Breast epithelium (tissue), 4 donors: ENCODE results near the gene DHRS11. TPM values are rescaled to one million over a fixed set of nuclear protein-coding genes. Genes with fewer than 3 reads are reported as not detected.

Source experiments
- DNase-seq, 2 donors: peaks; one replicate each; pipeline ENCODE4 v3.0.0-alpha.2; 2019; ENCODE audit warnings: low spot score in 2 of 2
- H3K27ac ChIP-seq, 2 donors: fragments of 200-600 bp; sonication (generic) in 1 of 2; one replicate each; pipeline ENCODE4 v1.5.1; 2016 to 2019; ENCODE audit warnings: mild to moderate bottlenecking in 1 of 2
- H3K27me3 ChIP-seq, 2 donors: fragments of 200-600 bp; sonication (generic) in 1 of 2; one replicate each; pipeline versions ENCODE4 v1.5.1 to v1.6.0; 2017 to 2019; ENCODE audit warnings: control low read depth in 1 of 2, mild to moderate bottlenecking in 1 of 2
- H3K36me3 ChIP-seq: fragments of 200-600 bp; one replicate; pipeline ENCODE4 v1.5.1; 2019
- H3K4me1 ChIP-seq, 2 donors: fragments of 200-600 bp; sonication (generic); one replicate each; pipeline ENCODE4 v1.5.1; 2016 to 2019; ENCODE audit warnings: control low read depth in 1 of 2
- H3K4me3 ChIP-seq, 3 donors: fragments of 200-600 bp; sonication (generic); 1 replicate in 2 of 3; 2 replicates in 1 of 3; pipeline ENCODE4 v1.5.1; 2016 to 2019; ENCODE audit warnings: mild to moderate bottlenecking in 3 of 3, moderate library complexity in 2 of 3
- H3K9me3 ChIP-seq, 2 donors: fragments of 200-600 bp; sonication (generic) in 1 of 2; one replicate each; pipeline ENCODE4 v1.5.1; 2016 to 2019; ENCODE audit warnings: control low read depth in 1 of 2
- POLR2A ChIP-seq: fragments of 450-650 bp; IDR thresholded peaks from one replicate; pipeline ENCODE4 v1.6.1; 2016; ENCODE audit warnings: antibody characterized with exemption, mild to moderate bottlenecking, moderate library complexity
- POLR2AphosphoS5 ChIP-seq, 3 donors: sonication (generic); formaldehyde crosslinking; IDR thresholded peaks; one replicate each; pipeline ENCODE4 v1.6.1; 2017; ENCODE audit warnings: antibody characterized with exemption in 3 of 3
- intact Hi-C: fragments of 100-400 bp; cut with DNase I; formaldehyde crosslinking; loops from one replicate; pipeline ENCODE4 v1.15.1; 2023; ENCODE audit warnings: low total_unique reads
- total RNA-seq, 3 donors: library from RNA; depleted of rRNA; stranded (reverse); fragments of >200 nt; gene quantifications; one replicate each; pipeline ENCODE4 v1.1.0, GENCODE V29; 2016
- TF ChIP-seq, protein P1 (sequence below), 3 donors: fragments of 450-650 bp; IDR thresholded peaks; one replicate each; pipeline ENCODE4 v1.5.1; 2016 to 2017; ENCODE audit warnings: antibody characterized with exemption in 3 of 3, mild to moderate bottlenecking in 3 of 3, moderate library complexity in 3 of 3

Gene DHRS11, protein sequence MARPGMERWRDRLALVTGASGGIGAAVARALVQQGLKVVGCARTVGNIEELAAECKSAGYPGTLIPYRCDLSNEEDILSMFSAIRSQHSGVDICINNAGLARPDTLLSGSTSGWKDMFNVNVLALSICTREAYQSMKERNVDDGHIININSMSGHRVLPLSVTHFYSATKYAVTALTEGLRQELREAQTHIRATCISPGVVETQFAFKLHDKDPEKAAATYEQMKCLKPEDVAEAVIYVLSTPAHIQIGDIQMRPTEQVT
- total RNA-seq = 10 to 100 TPM; 11.4 to 14.1 (median 11.5) TPM

DNA sequence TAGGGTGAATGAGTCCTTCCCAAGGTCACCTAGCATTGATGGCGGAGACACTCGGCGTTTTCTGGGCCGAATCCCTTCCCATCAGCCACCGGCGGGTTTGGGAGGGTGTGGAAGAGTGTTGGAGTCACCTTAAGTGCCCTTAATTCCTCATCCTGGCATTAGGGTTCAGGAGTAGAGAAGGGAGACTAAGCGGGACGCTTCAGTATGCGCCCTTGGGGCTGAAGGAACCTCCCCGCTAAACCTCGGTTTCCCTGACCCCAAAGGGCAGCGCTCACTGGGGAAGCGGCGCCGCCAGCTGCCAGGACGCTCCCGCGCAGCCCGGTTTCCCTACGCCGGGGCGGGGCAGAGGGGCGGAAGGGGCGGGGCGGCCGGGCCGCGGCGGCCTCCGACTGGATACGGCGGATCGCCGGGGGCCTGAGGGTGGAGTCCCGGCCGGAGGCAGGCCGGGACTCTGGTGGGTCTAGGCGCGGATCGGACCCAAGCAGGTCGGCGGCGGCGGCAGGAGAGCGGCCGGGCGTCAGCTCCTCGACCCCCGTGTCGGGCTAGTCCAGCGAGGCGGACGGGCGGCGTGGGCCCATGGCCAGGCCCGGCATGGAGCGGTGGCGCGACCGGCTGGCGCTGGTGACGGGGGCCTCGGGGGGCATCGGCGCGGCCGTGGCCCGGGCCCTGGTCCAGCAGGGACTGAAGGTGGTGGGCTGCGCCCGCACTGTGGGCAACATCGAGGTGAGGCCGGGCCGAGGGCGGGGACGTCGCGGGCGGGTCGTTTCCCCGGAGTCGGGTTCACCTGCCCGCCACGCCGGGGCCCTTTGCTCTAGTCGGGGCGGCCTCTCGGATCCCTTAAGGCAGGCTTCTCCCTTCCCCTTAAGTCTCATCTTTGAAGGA is at the start of gene DHRS11:
TSS of gene DHRS11 (plus strand) at position 446 of the 882 bp plus-strand sequence. CDS start at position 577, 131 bp downstream.
- intact Hi-C loops = no loop called here
- peak; percentile 66 to 70 for DNase-seq
- no peaks in the 10 kb centered on the region for H3K27me3 ChIP-seq
- peaks cover 5% of the 10 kb centered on the region for H3K36me3 ChIP-seq
- H3K4me1 ChIP-seq = peaks cover 3 to 6% of the 10 kb centered on the region in 2 donors
- TF ChIP-seq POLR2A (no peak), POLR2AphosphoS5 (IDR thresholded peaks at IDR 0.05) (no peak)
- TF ChIP-seq, protein P1, sequence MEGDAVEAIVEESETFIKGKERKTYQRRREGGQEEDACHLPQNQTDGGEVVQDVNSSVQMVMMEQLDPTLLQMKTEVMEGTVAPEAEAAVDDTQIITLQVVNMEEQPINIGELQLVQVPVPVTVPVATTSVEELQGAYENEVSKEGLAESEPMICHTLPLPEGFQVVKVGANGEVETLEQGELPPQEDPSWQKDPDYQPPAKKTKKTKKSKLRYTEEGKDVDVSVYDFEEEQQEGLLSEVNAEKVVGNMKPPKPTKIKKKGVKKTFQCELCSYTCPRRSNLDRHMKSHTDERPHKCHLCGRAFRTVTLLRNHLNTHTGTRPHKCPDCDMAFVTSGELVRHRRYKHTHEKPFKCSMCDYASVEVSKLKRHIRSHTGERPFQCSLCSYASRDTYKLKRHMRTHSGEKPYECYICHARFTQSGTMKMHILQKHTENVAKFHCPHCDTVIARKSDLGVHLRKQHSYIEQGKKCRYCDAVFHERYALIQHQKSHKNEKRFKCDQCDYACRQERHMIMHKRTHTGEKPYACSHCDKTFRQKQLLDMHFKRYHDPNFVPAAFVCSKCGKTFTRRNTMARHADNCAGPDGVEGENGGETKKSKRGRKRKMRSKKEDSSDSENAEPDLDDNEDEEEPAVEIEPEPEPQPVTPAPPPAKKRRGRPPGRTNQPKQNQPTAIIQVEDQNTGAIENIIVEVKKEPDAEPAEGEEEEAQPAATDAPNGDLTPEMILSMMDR (IDR thresholded peaks at IDR 0.05) = no peak
- H3K4me3 ChIP-seq = peak within 1 kb of the TSS; percentile 76 to 97 (median 93)
- H3K9me3 ChIP-seq = no peaks in the 10 kb centered on the region
- peak within 1 kb of the TSS; percentile 74 to 78 for H3K27ac ChIP-seq

DNA sequence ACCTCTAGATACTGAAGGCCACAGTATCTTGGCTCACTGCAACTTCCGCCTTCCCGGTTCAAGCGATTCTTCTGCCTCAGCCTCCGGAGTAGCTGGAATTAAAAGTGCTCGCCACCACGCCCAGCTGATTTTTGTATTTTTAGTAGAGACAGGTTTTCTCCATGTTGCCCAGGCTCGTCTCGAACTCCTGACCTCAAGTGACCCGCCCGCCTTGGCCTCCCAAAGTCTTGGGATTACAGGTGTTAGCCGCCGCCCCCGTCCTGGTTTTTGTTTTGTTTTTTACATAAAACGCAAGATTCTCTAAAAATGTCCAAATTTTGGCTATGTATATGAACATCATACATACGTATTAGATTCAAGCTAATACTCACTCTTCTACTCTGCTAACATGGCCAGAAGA is 48.9 kb upstream of the DHRS11 start:
- H3K4me1 ChIP-seq = peaks cover 3 to 26% of the 10 kb centered on the region in 2 donors
- H3K4me3 ChIP-seq = no peak overlapping the region
- DNase-seq = no peak
- H3K27me3 ChIP-seq = no peaks in the 10 kb centered on the region
- intact Hi-C loops = no loop called here
- H3K36me3 ChIP-seq = no peaks in the 10 kb centered on the region
- TF ChIP-seq POLR2AphosphoS5 (IDR thresholded peaks at IDR 0.05) = no peak
- TF ChIP-seq, protein P1 (IDR thresholded peaks at IDR 0.05) = no peak
- TF ChIP-seq POLR2A = no peak
- H3K9me3 ChIP-seq = no peaks in the 10 kb centered on the region
- H3K27ac ChIP-seq = no peak overlapping the region

DNA sequence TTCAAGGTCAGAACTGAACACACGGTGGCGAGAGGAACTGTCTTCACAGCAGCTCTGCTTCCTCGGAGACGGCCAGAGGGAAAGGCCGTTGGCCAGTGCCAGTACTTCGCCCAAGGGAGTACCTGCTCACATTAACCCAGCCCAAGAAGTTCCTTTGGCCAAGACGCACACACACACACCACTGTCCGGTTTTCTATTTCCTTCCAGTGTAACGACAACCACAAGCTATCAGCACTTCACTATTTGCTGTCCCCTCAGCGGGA is 47.7 kb upstream of the DHRS11 start:
- intact Hi-C loops = no loop called here
- H3K27ac ChIP-seq = peak overlapping the region; percentile 100
- H3K27me3 ChIP-seq = no peaks in the 10 kb centered on the region
- H3K36me3 ChIP-seq = no peaks in the 10 kb centered on the region
- H3K4me1 ChIP-seq = peaks cover 3 to 30% of the 10 kb centered on the region in 2 donors
- no peak for DNase-seq
- H3K9me3 ChIP-seq = no peaks in the 10 kb centered on the region
- peak overlapping the region; percentile 92 to 99 (median 95) for H3K4me3 ChIP-seq
- TF ChIP-seq POLR2AphosphoS5 (IDR thresholded peaks at IDR 0.05) (no peak), POLR2A (no peak)
- TF ChIP-seq, protein P1 (IDR thresholded peaks at IDR 0.05) = no peak

DNA sequence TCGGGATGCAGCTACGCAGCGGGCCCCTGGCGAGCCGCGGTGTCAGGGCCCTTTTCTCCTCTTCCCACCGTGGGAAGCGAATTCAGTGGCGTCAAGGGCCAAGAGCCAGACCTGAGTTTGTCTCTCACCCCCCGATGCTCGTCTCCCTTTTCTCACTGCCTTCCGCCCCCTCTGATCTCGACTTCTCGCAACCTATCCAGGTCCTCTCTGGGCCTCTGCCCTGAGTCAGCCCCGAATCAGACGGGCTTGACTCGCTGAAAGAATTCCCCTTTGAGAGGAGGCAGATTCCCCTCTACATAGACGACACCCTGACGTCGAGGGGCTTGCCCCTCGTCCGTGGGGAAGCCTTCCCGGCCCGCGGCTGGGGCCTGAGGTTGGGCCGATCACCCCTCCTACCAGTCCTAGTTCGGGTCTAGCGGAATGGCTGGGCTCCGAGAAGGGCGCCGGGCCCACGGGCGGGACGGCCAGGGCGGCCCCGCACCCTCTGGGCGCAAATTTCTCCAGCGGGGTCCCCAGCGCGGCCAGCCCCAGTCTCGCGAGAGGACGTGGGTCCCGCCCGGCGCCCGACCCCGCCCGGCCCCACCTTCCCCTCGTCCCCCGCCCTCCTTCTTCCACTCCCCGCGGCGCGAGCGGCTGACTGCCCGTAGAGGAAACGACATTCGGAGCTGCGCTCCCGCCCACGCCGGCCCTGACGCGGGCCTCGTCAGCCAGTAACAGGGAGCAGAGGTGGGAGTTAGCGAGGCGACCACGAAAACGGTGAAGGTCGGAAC is 47.2 kb upstream of the DHRS11 start, which contains the start of gene GGNBP2:
TSS of gene GGNBP2 (plus strand) at position 613 of the 770 bp plus-strand sequence. CDS start 806 bp downstream, outside the sequence.
- H3K27me3 ChIP-seq = no peaks in the 10 kb centered on the region
- no peaks in the 10 kb centered on the region for H3K9me3 ChIP-seq
- intact Hi-C loops = no loop called here
- DNase-seq = peak; percentile 81 to 93
- H3K27ac ChIP-seq = peak within 1 kb of the TSS; percentile 100
- peaks cover 3 to 30% of the 10 kb centered on the region in 2 donors for H3K4me1 ChIP-seq
- TF ChIP-seq, protein P1 (IDR thresholded peaks at IDR 0.05) = no peak
- TF ChIP-seq POLR2A = peak; percentile 78
- peak; percentile 92 to 94 (median 93) for TF ChIP-seq POLR2AphosphoS5 (IDR thresholded peaks at IDR 0.05)
- H3K4me3 ChIP-seq = peak within 1 kb of the TSS; percentile 92 to 99 (median 95)
- H3K36me3 ChIP-seq = no peaks in the 10 kb centered on the region
